ENCODE measurements around the gene RPL18. TPM values are rescaled to one million over a fixed set of nuclear protein-coding genes. Genes with fewer than 3 reads are reported as not detected.
A peak's percentile ranks its signal among the peaks of the same experiment; 100 is the strongest.
"Not testable (repeated sequence)": the region's sequence is repeated elsewhere in the genome, so short reads cannot be mapped to it uniquely, and the experiment has no call there.

RPL18 gene
- 1,774 and 1,780 TPM in 2 replicates for total RNA-seq

- Mint-ChIP-seq H3K27me3 (ENCODE audit: insufficient read depth) (no peaks in the 10 kb centered on the region), H3K27ac (peak within 1 kb of the TSS; percentile 100), H3K4me1 (ENCODE audit: low read depth) (peaks cover 50% of the 10 kb centered on the region), H3K36me3 (ENCODE audit: low read depth) (peaks cover 59% of the 10 kb centered on the region), H3K4me3 (peak within 1 kb of the TSS; percentile 99), H3K9me3 (no peaks in the 10 kb centered on the region)
- DNase-seq (ENCODE audit: low spot score): peak; percentile 94
- intact Hi-C loops (cut with micrococcal nuclease): loop anchor here (1.0 kb wide), 6 partner anchors 18 to 256 kb away; partner anchors contain the start of genes CYTH2, DBP, GRWD1 and TMEM143
Measured at GRCh38 chr19:48618916-48619691, at the start of gene RPL18, which contains the start of gene SPHK2. Gene RPL18, minus strand, starts transcription at chr19:48619178. Its CDS starts 35 bp downstream, at chr19:48619143. Gene SPHK2, plus strand, starts transcription at chr19:48619506. Its CDS starts 1,009 bp downstream, at chr19:48620515.

- Mint-ChIP-seq H3K4me1 (ENCODE audit: low read depth) (no peaks in the 10 kb centered on the region), H3K9me3 (no peaks in the 10 kb centered on the region), H3K27ac (no peak overlapping the region), H3K36me3 (ENCODE audit: low read depth) (no peaks in the 10 kb centered on the region), H3K4me3 (no peak overlapping the region), H3K27me3 (ENCODE audit: insufficient read depth) (peaks cover 1% of the 10 kb centered on the region)
- DNase-seq (ENCODE audit: low spot score): no peak
- intact Hi-C loops (cut with micrococcal nuclease): no loop called here
Measured at GRCh38 chr19:48668761-48669160, 49.8 kb upstream of the RPL18 start.

- Mint-ChIP-seq H3K27me3 (ENCODE audit: insufficient read depth) (peaks cover 1% of the 10 kb centered on the region), H3K4me1 (ENCODE audit: low read depth) (no peaks in the 10 kb centered on the region), H3K27ac (no peak overlapping the region), H3K9me3 (no peaks in the 10 kb centered on the region), H3K4me3 (no peak overlapping the region), H3K36me3 (ENCODE audit: low read depth) (no peaks in the 10 kb centered on the region)
- intact Hi-C loops (cut with micrococcal nuclease): no loop called here
- no peak for DNase-seq (ENCODE audit: low spot score)
Measured at GRCh38 chr19:48668332-48668731, 49.4 kb upstream of the RPL18 start.

DNA sequence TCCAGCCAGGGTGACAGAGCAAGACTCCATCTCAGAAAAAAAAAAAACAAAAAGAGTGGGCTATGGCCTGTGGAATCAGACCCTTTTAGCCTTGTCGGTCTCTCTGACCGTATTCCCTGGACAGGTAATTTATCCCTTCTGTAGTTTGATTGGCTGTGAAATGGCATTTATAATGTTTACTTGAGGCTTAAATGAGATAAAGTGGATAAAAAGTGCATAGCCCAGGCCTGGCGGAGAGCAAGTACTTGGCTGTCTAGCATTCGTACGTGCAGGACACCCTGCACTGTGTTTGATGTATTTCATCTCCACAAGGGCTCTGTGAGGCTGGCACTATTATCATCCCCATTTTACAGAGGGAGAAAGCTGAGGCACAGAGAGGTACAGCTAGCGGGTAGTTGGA, 46.8 kb upstream of the RPL18 start:
- no peak overlapping the region for H3K4me3 Mint-ChIP-seq
- peaks cover 5% of the 10 kb centered on the region for H3K4me1 Mint-ChIP-seq (ENCODE audit: low read depth)
- intact Hi-C loops (cut with micrococcal nuclease): no loop called here
- no peaks in the 10 kb centered on the region for H3K36me3 Mint-ChIP-seq (ENCODE audit: low read depth)
- H3K27me3 Mint-ChIP-seq (ENCODE audit: insufficient read depth): peaks cover 1% of the 10 kb centered on the region
- H3K9me3 Mint-ChIP-seq: no peaks in the 10 kb centered on the region
- H3K27ac Mint-ChIP-seq: no peak overlapping the region
- no peak for DNase-seq (ENCODE audit: low spot score)

- H3K4me1 Mint-ChIP-seq (ENCODE audit: low read depth): peaks cover 9% of the 10 kb centered on the region
- H3K4me3 Mint-ChIP-seq: no peak overlapping the region
- H3K27me3 Mint-ChIP-seq (ENCODE audit: insufficient read depth): peaks cover 1% of the 10 kb centered on the region
- intact Hi-C loops (cut with micrococcal nuclease): no loop called here
- H3K9me3 Mint-ChIP-seq: no peaks in the 10 kb centered on the region
- no peaks in the 10 kb centered on the region for H3K36me3 Mint-ChIP-seq (ENCODE audit: low read depth)
- H3K27ac Mint-ChIP-seq: no peak overlapping the region
- DNase-seq (ENCODE audit: low spot score): no peak
Measured at GRCh38 chr19:48664476-48664875, 45.5 kb upstream of the RPL18 start.

GRCh38 chr19:48663667-48664066, 44.7 kb upstream of the RPL18 start:
- intact Hi-C loops (cut with micrococcal nuclease): no loop called here
- Mint-ChIP-seq H3K27ac (no peak overlapping the region), H3K27me3 (ENCODE audit: insufficient read depth) (peaks cover 5% of the 10 kb centered on the region), H3K4me1 (ENCODE audit: low read depth) (peaks cover 9% of the 10 kb centered on the region), H3K9me3 (no peaks in the 10 kb centered on the region), H3K4me3 (no peak overlapping the region), H3K36me3 (ENCODE audit: low read depth) (no peaks in the 10 kb centered on the region)
- no peak for DNase-seq (ENCODE audit: low spot score)

GRCh38 chr19:48661711-48662090, 42.7 kb upstream of the RPL18 start:
- no peak for DNase-seq (ENCODE audit: low spot score)
- no peaks in the 10 kb centered on the region for H3K36me3 Mint-ChIP-seq (ENCODE audit: low read depth)
- intact Hi-C loops (cut with micrococcal nuclease): loop anchor here (1.0 to 2.0 kb wide), 4 partner anchors 14 to 53 kb away; partner anchors contain the start of gene CA11
- H3K27me3 Mint-ChIP-seq (ENCODE audit: insufficient read depth): peaks cover 5% of the 10 kb centered on the region
- no peaks in the 10 kb centered on the region for H3K9me3 Mint-ChIP-seq
- peaks cover 9% of the 10 kb centered on the region for H3K4me1 Mint-ChIP-seq (ENCODE audit: low read depth)
- H3K4me3 Mint-ChIP-seq: no peak overlapping the region
- no peak overlapping the region for H3K27ac Mint-ChIP-seq

DNA sequence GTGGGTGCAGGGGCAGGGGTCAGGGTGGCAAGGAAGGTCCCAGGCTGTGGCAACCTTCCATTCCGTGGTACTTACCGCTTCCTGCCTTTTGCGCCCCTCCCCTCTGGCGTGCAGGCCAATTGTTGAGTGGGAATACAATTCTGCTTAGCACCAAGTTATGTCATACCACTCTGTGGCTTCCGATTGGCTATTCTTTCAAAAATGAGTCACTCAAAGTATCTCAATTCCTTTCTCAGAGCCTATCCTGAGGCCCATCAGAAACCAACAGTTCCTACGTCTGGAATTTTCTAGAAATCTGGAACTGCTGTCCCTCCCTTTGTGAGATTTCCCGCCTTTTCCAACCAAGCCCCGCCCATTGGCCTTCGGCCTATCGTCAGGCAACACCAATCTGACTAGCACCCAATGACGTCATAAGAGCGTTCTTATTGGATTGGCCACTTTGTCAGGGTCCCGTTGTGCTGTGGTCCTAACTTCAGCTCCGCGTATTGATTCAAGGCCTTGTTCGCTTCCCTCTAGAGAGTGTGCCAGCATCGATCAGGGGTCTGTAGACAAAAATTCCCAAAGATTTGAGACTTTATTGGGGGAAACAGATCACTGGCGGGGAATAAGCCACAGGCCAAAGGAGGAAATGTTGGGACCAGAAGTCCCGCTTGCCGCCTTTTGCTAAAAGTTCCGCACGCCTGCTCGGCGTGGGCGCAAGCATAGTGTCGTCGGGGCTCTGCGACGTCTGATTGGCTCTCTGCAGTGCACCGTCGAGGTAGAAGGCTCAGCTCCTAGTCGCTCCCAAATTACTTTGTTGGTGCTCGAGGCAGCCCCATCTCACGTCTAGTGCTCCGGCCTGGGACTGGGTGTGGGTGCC, 42.1 kb upstream of the RPL18 start:
- H3K9me3 Mint-ChIP-seq: no peaks in the 10 kb centered on the region
- H3K4me3 Mint-ChIP-seq: peak overlapping the region; percentile 54
- H3K4me1 Mint-ChIP-seq (ENCODE audit: low read depth): peaks cover 9% of the 10 kb centered on the region
- intact Hi-C loops (cut with micrococcal nuclease): loop anchor here (1.0 to 2.0 kb wide), 4 partner anchors 14 to 53 kb away; partner anchors contain the start of gene CA11
- peak overlapping the region; percentile 91 for H3K27ac Mint-ChIP-seq
- H3K27me3 Mint-ChIP-seq (ENCODE audit: insufficient read depth): peaks cover 5% of the 10 kb centered on the region
- H3K36me3 Mint-ChIP-seq (ENCODE audit: low read depth): no peaks in the 10 kb centered on the region
- DNase-seq (ENCODE audit: low spot score): peak; percentile 77

GRCh38 chr19:48659768-48660167, 40.8 kb upstream of the RPL18 start:
- peaks cover 5% of the 10 kb centered on the region for H3K27me3 Mint-ChIP-seq (ENCODE audit: insufficient read depth)
- no peak overlapping the region for H3K27ac Mint-ChIP-seq
- no peak overlapping the region for H3K4me3 Mint-ChIP-seq
- intact Hi-C loops (cut with micrococcal nuclease): loop anchor here (2.0 kb wide), 1 partner anchor 35 kb away; no protein-coding TSS in a partner anchor
- no peaks in the 10 kb centered on the region for H3K9me3 Mint-ChIP-seq
- H3K4me1 Mint-ChIP-seq (ENCODE audit: low read depth): peaks cover 9% of the 10 kb centered on the region
- no peak for DNase-seq (ENCODE audit: low spot score)
- H3K36me3 Mint-ChIP-seq (ENCODE audit: low read depth): no peaks in the 10 kb centered on the region

GRCh38 chr19:48658483-48658882, 39.5 kb upstream of the RPL18 start:
- H3K4me3 Mint-ChIP-seq: no peak overlapping the region
- DNase-seq (ENCODE audit: low spot score): no peak
- H3K36me3 Mint-ChIP-seq (ENCODE audit: low read depth): no peaks in the 10 kb centered on the region
- H3K9me3 Mint-ChIP-seq: no peaks in the 10 kb centered on the region
- intact Hi-C loops (cut with micrococcal nuclease): no loop called here
- H3K4me1 Mint-ChIP-seq (ENCODE audit: low read depth): peaks cover 9% of the 10 kb centered on the region
- H3K27me3 Mint-ChIP-seq (ENCODE audit: insufficient read depth): peaks cover 5% of the 10 kb centered on the region
- no peak overlapping the region for H3K27ac Mint-ChIP-seq

DNA sequence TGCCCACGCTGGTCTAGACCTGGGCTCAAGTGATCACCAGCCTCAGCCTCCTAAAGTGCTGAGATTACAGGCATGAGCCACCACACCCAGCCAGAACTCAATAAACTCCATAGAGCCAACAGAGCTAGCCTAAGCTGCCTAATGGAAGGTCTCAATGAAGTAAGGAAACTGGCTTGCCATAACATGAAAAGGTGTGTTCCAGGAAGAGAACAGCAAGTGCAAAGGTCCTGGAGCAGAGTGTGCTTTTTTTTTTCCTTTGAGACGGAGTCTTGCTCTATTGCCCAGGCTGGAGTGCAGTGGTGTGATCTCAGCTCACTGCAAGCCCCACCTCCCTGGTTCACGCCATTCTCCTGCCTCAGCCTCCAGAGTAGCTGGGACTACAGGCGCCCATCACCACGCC, 38.9 kb upstream of the RPL18 start:
- H3K4me1 Mint-ChIP-seq (ENCODE audit: low read depth); H3K4me3 Mint-ChIP-seq; DNase-seq (ENCODE audit: low spot score); H3K9me3 Mint-ChIP-seq; intact Hi-C loops (cut with micrococcal nuclease); H3K27ac Mint-ChIP-seq; H3K36me3 Mint-ChIP-seq (ENCODE audit: low read depth); H3K27me3 Mint-ChIP-seq (ENCODE audit: insufficient read depth): not testable (repeated sequence)

DNA sequence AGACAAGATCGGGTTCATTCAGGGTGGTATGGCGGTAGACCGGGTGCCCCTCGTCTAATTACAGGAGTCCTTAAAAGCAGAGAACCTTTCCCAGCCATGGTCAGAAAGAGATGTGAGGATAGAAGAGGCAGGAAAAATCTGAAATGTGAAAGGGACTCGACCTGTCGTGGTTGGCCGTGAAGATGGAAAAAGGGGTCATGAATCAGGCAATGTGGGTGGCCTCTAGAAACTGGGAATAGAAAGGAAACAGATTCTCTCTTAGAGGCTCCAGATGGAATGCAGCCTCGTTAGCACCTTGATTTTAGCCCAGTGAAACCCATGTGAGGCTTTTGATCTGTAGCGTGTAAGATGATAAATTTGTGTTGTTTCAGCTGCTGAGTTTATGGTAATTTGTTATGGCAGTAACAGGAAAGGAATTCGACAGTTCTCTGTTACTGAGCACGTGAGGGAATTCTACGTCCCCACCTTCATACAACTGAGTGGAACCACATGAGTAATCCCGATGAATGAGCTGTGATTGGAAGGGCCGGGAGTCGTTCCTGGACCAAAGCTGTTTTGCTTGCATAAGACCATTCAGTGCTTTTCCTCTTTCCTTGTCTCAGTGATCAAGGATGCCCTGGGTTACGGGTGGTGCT, 38.0 kb upstream of the RPL18 start:
- intact Hi-C loops (cut with micrococcal nuclease): no loop called here
- no peaks in the 10 kb centered on the region for H3K36me3 Mint-ChIP-seq (ENCODE audit: low read depth)
- H3K9me3 Mint-ChIP-seq: no peaks in the 10 kb centered on the region
- peaks cover 9% of the 10 kb centered on the region for H3K4me1 Mint-ChIP-seq (ENCODE audit: low read depth)
- no peak overlapping the region for H3K27ac Mint-ChIP-seq
- no peak for DNase-seq (ENCODE audit: low spot score)
- no peak overlapping the region for H3K4me3 Mint-ChIP-seq
- peaks cover 5% of the 10 kb centered on the region for H3K27me3 Mint-ChIP-seq (ENCODE audit: insufficient read depth)
